ENCODE data around the gene HIVEP3. TPM values are rescaled to one million over a fixed set of nuclear protein-coding genes. Genes with fewer than 3 reads are reported as not detected.

HIVEP3 gene
- total RNA-seq, 2 experiments from 2014 or later = 18.6 to 20.4 TPM

GRCh38 chr1:41740058-41740457 is 178.7 kb downstream of the HIVEP3 start:
- no peak for TF ChIP-seq CTCF (IDR thresholded peaks at IDR 0.05)
- ChIA-PET CTCF (interaction anchor here (1.3 to 1.7 kb wide), 3 partner anchors 13 to 63 kb away, joined by 3 to 5 read pairs (median 4); no protein-coding TSS in a partner anchor), POLR2A (interaction anchor here (1.0 to 4.1 kb wide), 8 partner anchors 11 to 78 kb away, joined by 3 to 23 read pairs (median 5); no protein-coding TSS in a partner anchor)
- Mint-ChIP-seq H3K4me3 (peak overlapping the region; percentile 67), H3K36me3 (ENCODE audit: low read depth) (no peaks in the 10 kb centered on the region), H3K4me1 (ENCODE audit: low read depth) (peaks cover 92% of the 10 kb centered on the region), H3K9me3 (no peaks in the 10 kb centered on the region), H3K27ac (peak overlapping the region; percentile 95), H3K27me3 (no peaks in the 10 kb centered on the region)
- ATAC-seq = no peak
- intact Hi-C loops (cut with micrococcal nuclease) = loop anchor here (10.0 kb wide), 1 partner anchor 165 kb away; no protein-coding TSS in a partner anchor
- DNase-seq = no peak

DNA sequence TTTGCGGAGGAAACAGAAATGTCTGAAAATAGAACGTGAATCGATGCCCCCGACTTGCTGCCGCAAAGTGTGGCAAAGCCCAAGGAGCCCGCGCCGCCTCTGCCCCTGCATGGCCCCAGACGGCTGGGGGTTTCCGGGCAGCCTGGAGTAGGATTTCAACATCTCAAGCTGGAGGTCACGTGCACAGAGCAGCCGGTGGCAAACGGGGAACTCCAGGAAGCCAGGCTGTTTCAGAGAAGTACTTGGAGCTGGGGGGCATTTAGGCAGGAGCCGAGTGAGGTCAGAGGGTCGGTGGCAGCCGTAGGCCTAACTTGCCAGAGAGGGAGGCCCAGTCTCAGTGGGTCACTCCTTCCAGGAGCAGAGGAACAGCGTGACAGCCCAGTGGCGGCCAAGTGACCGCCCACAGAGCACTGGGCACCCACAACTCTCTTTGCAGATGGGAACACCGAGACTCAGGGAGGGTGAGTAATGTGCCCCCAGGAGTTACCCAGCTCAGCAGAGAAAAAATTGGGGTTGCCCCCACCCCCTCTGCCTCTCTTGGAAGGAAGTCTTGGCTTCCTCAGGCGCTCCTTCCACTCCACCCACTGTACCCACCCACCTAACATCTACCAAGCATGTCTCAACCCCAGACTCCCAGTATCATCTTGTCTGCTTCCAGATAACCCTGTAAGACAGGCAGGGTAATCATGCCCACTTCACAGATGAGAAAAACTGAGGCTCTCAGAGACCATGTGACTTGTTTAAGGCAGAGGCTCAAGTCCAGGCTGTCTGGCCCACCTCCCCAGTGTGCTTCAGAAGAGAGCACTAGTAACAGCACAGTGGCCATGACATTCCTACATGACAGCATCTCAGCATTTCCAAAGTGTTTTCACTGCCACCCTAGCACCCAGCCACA is 179.4 kb downstream of the HIVEP3 start:
- ATAC-seq (peak; percentile 47), DNase-seq (peak; percentile 95)
- no peak for TF ChIP-seq CTCF (IDR thresholded peaks at IDR 0.05)
- peak overlapping the region; percentile 95 for H3K27ac Mint-ChIP-seq
- H3K27me3 Mint-ChIP-seq = no peaks in the 10 kb centered on the region
- ChIA-PET CTCF (interaction anchor here (0.8 to 1.7 kb wide), 7 partner anchors 12 to 166 kb away, joined by 3 to 5 read pairs (median 3); no protein-coding TSS in a partner anchor), POLR2A (interaction anchor here (0.8 to 4.1 kb wide), 11 partner anchors 11 to 78 kb away, joined by 3 to 23 read pairs (median 4); no protein-coding TSS in a partner anchor)
- intact Hi-C loops (cut with micrococcal nuclease) = no loop called here
- no peaks in the 10 kb centered on the region for H3K9me3 Mint-ChIP-seq
- H3K4me3 Mint-ChIP-seq = peak overlapping the region; percentile 67
- H3K4me1 Mint-ChIP-seq (ENCODE audit: low read depth) = peaks cover 92% of the 10 kb centered on the region
- H3K36me3 Mint-ChIP-seq (ENCODE audit: low read depth) = no peaks in the 10 kb centered on the region

- peaks cover 85% of the 10 kb centered on the region for H3K4me1 Mint-ChIP-seq (ENCODE audit: low read depth)
These were observed 180.2 kb downstream of the HIVEP3 start for GRCh38 chr1:41738475-41738874.

DNA sequence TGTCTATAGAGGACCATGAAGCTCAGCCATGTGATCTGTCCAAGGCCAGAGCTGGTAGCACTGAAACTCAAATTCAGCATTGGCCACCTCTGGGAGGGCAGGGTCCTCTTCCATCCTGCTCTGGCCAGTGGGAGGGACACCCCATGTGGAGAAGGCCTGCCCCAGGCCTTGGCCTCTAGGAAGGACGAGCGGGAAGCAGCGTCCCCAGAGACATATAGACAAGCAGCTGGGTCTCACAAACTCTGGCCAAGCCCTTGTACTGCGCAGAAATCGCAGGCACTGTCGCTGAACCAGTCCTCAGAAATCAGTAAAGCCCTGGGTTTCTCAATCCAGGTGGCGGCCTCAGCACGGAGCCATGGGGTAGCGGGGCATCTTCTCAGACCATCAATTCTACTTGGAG is 180.7 kb downstream of the HIVEP3 start:
- intact Hi-C loops (cut with micrococcal nuclease) = no loop called here

More at GRCh38 chr1:41738475-41738874, 180.2 kb downstream of the HIVEP3 start:
- no peaks in the 10 kb centered on the region for H3K9me3 Mint-ChIP-seq
- no peaks in the 10 kb centered on the region for H3K36me3 Mint-ChIP-seq (ENCODE audit: low read depth)
- ChIA-PET CTCF (interaction anchor here (0.9 to 1.6 kb wide), 5 partner anchors 17 to 165 kb away, joined by 3 to 5 read pairs (median 3); no protein-coding TSS in a partner anchor), POLR2A (interaction anchor here (1.0 to 4.1 kb wide), 7 partner anchors 10 to 72 kb away, joined by 3 to 23 read pairs (median 5); no protein-coding TSS in a partner anchor)
- no peak for DNase-seq
- H3K27ac Mint-ChIP-seq = peak overlapping the region; percentile 95
- no peak for TF ChIP-seq CTCF (IDR thresholded peaks at IDR 0.05)
- peak overlapping the region; percentile 67 for H3K4me3 Mint-ChIP-seq
- intact Hi-C loops (cut with micrococcal nuclease) = no loop called here
- no peak for ATAC-seq
- H3K27me3 Mint-ChIP-seq = no peaks in the 10 kb centered on the region

More for the DNA sequence above, 180.7 kb downstream of the HIVEP3 start:
- ChIA-PET POLR2A (interaction anchor here (1.0 to 3.4 kb wide), 5 partner anchors 10 to 39 kb away, joined by 3 to 23 read pairs (median 3); no protein-coding TSS in a partner anchor), CTCF (interaction anchor here (0.9 to 1.2 kb wide), 3 partner anchors 40 to 72 kb away, joined by 3 read pairs; no protein-coding TSS in a partner anchor)
- H3K4me1 Mint-ChIP-seq (ENCODE audit: low read depth) = peaks cover 81% of the 10 kb centered on the region
- no peaks in the 10 kb centered on the region for H3K27me3 Mint-ChIP-seq
- H3K36me3 Mint-ChIP-seq (ENCODE audit: low read depth) = no peaks in the 10 kb centered on the region
- peak overlapping the region; percentile 95 for H3K27ac Mint-ChIP-seq
- DNase-seq (no peak), ATAC-seq (no peak)
- no peaks in the 10 kb centered on the region for H3K9me3 Mint-ChIP-seq
- H3K4me3 Mint-ChIP-seq = peak overlapping the region; percentile 21
- no peak for TF ChIP-seq CTCF (IDR thresholded peaks at IDR 0.05)
